Neural progenitor cell (in vitro differentiated cells): ENCODE measurements around the gene MT1X.

ENCODE experiments used
- CTCF ChIP-seq: fragments of 200-600 bp; sonication (generic); IDR thresholded peaks from 2 replicates; pipeline ENCODE4 v1.5.1; 2017; ENCODE audit warnings: antibody characterized with exemption, mild to moderate bottlenecking
- EZH2 ChIP-seq: fragments of 200-600 bp; sonication (generic); IDR thresholded peaks from 2 replicates; pipeline ENCODE4 v1.6.1; 2017; ENCODE audit warnings: antibody characterized with exemption, mild to moderate bottlenecking, moderate library complexity
- EZH2phosphoT487 ChIP-seq: fragments of 200-600 bp; sonication (generic); IDR thresholded peaks from 2 replicates; pipeline ENCODE4 v1.6.1; 2017; ENCODE audit warnings: antibody characterized with exemption

- TF ChIP-seq CTCF, result no peak
- TF ChIP-seq EZH2phosphoT487, result no peak
- no peak for TF ChIP-seq EZH2
Observed at GRCh38 chr16:56652600-56652999, 29.7 kb upstream of the MT1X start.
